ENCODE data around the gene ALKBH5.

Gene ALKBH5

GRCh38 chr17:18158022-18158600 is 25.5 kb upstream of the ALKBH5 start:
- no peak overlapping the region for H3K9ac ChIP-seq (ENCODE audit: insufficient read length, low read depth)
- H3K27me3 ChIP-seq (ENCODE audit: insufficient read depth, insufficient read length) = no peaks in the 10 kb centered on the region
- H3K9me3 ChIP-seq (ENCODE audit: insufficient read depth, low read length) = no peaks in the 10 kb centered on the region
- no peak overlapping the region for H3K4me3 ChIP-seq (ENCODE audit: insufficient read length, low read depth)
- no peaks in the 10 kb centered on the region for H3K36me3 ChIP-seq (ENCODE audit: insufficient read depth, insufficient read length, low read length)
- H3K4me1 ChIP-seq (ENCODE audit: insufficient read depth, insufficient read length) = peaks cover 5% of the 10 kb centered on the region
- TF ChIP-seq YY1 (IDR thresholded peaks at IDR 0.05; ENCODE audit: insufficient read depth, insufficient read length) (no peak), SUZ12 (IDR thresholded peaks at IDR 0.05; ENCODE audit: extremely low read depth, insufficient read depth, insufficient read length) (no peak), ZNF274 (IDR thresholded peaks at IDR 0.05; ENCODE audit: low read depth, low read length) (no peak)
- DNase-seq (ENCODE audit: low read depth, low spot score) = no peak

GRCh38 chr17:18159551-18160120 is 24.0 kb upstream of the ALKBH5 start:
- Histone ChIP-seq H3K36me3 (ENCODE audit: insufficient read depth, insufficient read length, low read length) (no peaks in the 10 kb centered on the region), H3K4me3 (ENCODE audit: insufficient read length, low read depth) (no peak overlapping the region), H3K9ac (ENCODE audit: insufficient read length, low read depth) (no peak overlapping the region), H3K9me3 (ENCODE audit: insufficient read depth, low read length) (no peaks in the 10 kb centered on the region), H3K4me1 (ENCODE audit: insufficient read depth, insufficient read length) (peaks cover 7% of the 10 kb centered on the region), H3K27me3 (ENCODE audit: insufficient read depth, insufficient read length) (no peaks in the 10 kb centered on the region)
- no peak for DNase-seq (ENCODE audit: low read depth, low spot score)
- TF ChIP-seq YY1 (IDR thresholded peaks at IDR 0.05; ENCODE audit: insufficient read depth, insufficient read length) (no peak), ZNF274 (IDR thresholded peaks at IDR 0.05; ENCODE audit: low read depth, low read length) (no peak), SUZ12 (IDR thresholded peaks at IDR 0.05; ENCODE audit: extremely low read depth, insufficient read depth, insufficient read length) (no peak)

- TF ChIP-seq SUZ12 (IDR thresholded peaks at IDR 0.05; ENCODE audit: extremely low read depth, insufficient read depth, insufficient read length) = no peak
- TF ChIP-seq YY1 (IDR thresholded peaks at IDR 0.05; ENCODE audit: insufficient read depth, insufficient read length) = no peak
- no peak for TF ChIP-seq ZNF274 (IDR thresholded peaks at IDR 0.05; ENCODE audit: low read depth, low read length)
- no peaks in the 10 kb centered on the region for H3K9me3 ChIP-seq (ENCODE audit: insufficient read depth, low read length)
- H3K27me3 ChIP-seq (ENCODE audit: insufficient read depth, insufficient read length) = no peaks in the 10 kb centered on the region
- no peak overlapping the region for H3K4me3 ChIP-seq (ENCODE audit: insufficient read length, low read depth)
- no peak overlapping the region for H3K9ac ChIP-seq (ENCODE audit: insufficient read length, low read depth)
- H3K36me3 ChIP-seq (ENCODE audit: insufficient read depth, insufficient read length, low read length) = no peaks in the 10 kb centered on the region
- DNase-seq (ENCODE audit: low read depth, low spot score) = no peak
- peaks cover 7% of the 10 kb centered on the region for H3K4me1 ChIP-seq (ENCODE audit: insufficient read depth, insufficient read length)
Measured at GRCh38 chr17:18160128-18160856, 23.3 kb upstream of the ALKBH5 start.

GRCh38 chr17:18161207-18162145 is 22.2 kb upstream of the ALKBH5 start:
- Histone ChIP-seq H3K9ac (ENCODE audit: insufficient read length, low read depth) (no peak overlapping the region), H3K27me3 (ENCODE audit: insufficient read depth, insufficient read length) (no peaks in the 10 kb centered on the region), H3K36me3 (ENCODE audit: insufficient read depth, insufficient read length, low read length) (no peaks in the 10 kb centered on the region), H3K9me3 (ENCODE audit: insufficient read depth, low read length) (no peaks in the 10 kb centered on the region), H3K4me1 (ENCODE audit: insufficient read depth, insufficient read length) (peaks cover 7% of the 10 kb centered on the region), H3K4me3 (ENCODE audit: insufficient read length, low read depth) (no peak overlapping the region)
- no peak for TF ChIP-seq SUZ12 (IDR thresholded peaks at IDR 0.05; ENCODE audit: extremely low read depth, insufficient read depth, insufficient read length)
- DNase-seq (ENCODE audit: low read depth, low spot score) = no peak

GRCh38 chr17:18163547-18163946 is 20.1 kb upstream of the ALKBH5 start:
- DNase-seq (ENCODE audit: low read depth, low spot score) = no peak
- Histone ChIP-seq H3K9ac (ENCODE audit: insufficient read length, low read depth) (no peak overlapping the region), H3K4me3 (ENCODE audit: insufficient read length, low read depth) (no peak overlapping the region), H3K36me3 (ENCODE audit: insufficient read depth, insufficient read length, low read length) (no peaks in the 10 kb centered on the region), H3K9me3 (ENCODE audit: insufficient read depth, low read length) (no peaks in the 10 kb centered on the region), H3K4me1 (ENCODE audit: insufficient read depth, insufficient read length) (peaks cover 7% of the 10 kb centered on the region), H3K27me3 (ENCODE audit: insufficient read depth, insufficient read length) (no peaks in the 10 kb centered on the region)
- TF ChIP-seq YY1 (IDR thresholded peaks at IDR 0.05; ENCODE audit: insufficient read depth, insufficient read length) (no peak), ZNF274 (IDR thresholded peaks at IDR 0.05; ENCODE audit: low read depth, low read length) (no peak), SUZ12 (IDR thresholded peaks at IDR 0.05; ENCODE audit: extremely low read depth, insufficient read depth, insufficient read length) (no peak)

- Histone ChIP-seq H3K36me3 (ENCODE audit: insufficient read depth, insufficient read length, low read length) (no peaks in the 10 kb centered on the region), H3K27me3 (ENCODE audit: insufficient read depth, insufficient read length) (no peaks in the 10 kb centered on the region), H3K9me3 (ENCODE audit: insufficient read depth, low read length) (no peaks in the 10 kb centered on the region), H3K4me1 (ENCODE audit: insufficient read depth, insufficient read length) (peaks cover 4% of the 10 kb centered on the region), H3K9ac (ENCODE audit: insufficient read length, low read depth) (no peak overlapping the region), H3K4me3 (ENCODE audit: insufficient read length, low read depth) (no peak overlapping the region)
- no peak for DNase-seq (ENCODE audit: low read depth, low spot score)
- TF ChIP-seq YY1 (IDR thresholded peaks at IDR 0.05; ENCODE audit: insufficient read depth, insufficient read length) (no peak), SUZ12 (IDR thresholded peaks at IDR 0.05; ENCODE audit: extremely low read depth, insufficient read depth, insufficient read length) (no peak), ZNF274 (IDR thresholded peaks at IDR 0.05; ENCODE audit: low read depth, low read length) (no peak)
Measured at GRCh38 chr17:18166894-18167293, 16.7 kb upstream of the ALKBH5 start.
